ENCODE results near the gene CCDC57. TPM values are rescaled to one million over a fixed set of nuclear protein-coding genes. Genes with fewer than 3 reads are reported as not detected.

CCDC57 gene
- polyA plus RNA-seq, 3 donors: 17.1 to 43.8 (median 20.1) TPM

- H3K4me3 Mint-ChIP-seq: no peak overlapping the region
- Histone ChIP-seq H3K36me3 (replicated peaks in 1 of 2; ENCODE audit: control insufficient read depth in 1 of 2, insufficient read depth in 2 of 2, low read length in 2 of 2) (peaks cover 0 to 2% of the 10 kb centered on the region in 2 donors), H3K27ac (ENCODE audit: low read depth in 1 of 2, low read length in 2 of 2) (no peak overlapping the region), H3K27me3 (ENCODE audit: control insufficient read depth in 2 of 2, insufficient read depth in 2 of 2, low read length in 2 of 2) (no peaks in the 10 kb centered on the region), H4K20me1 (ENCODE audit: insufficient read depth, low read length) (no peaks in the 10 kb centered on the region), H2AFZ (ENCODE audit: insufficient read depth, low read depth, low read length, poor library complexity, severe bottlenecking) (no peak overlapping the region), H3K9ac (ENCODE audit: insufficient read depth, low read length, poor library complexity, severe bottlenecking) (no peak overlapping the region), H3K79me2 (ENCODE audit: insufficient read depth, low read length) (no peaks in the 10 kb centered on the region), H3K4me1 (ENCODE audit: control insufficient read depth in 1 of 2, insufficient read depth in 2 of 2, low read length in 2 of 2) (peaks cover 15 to 17% of the 10 kb centered on the region in 2 donors), H3K9me3 (replicated peaks in 1 of 2; ENCODE audit: control insufficient read depth in 1 of 2, insufficient read depth in 1 of 2, low read length in 2 of 2) (no peaks in the 10 kb centered on the region), H3K4me3 (replicated peaks in 1 of 3; ENCODE audit: low read depth in 2 of 3, low read length in 3 of 3) (no peak overlapping the region), H3K4me2 (replicated peaks; ENCODE audit: extremely low read depth, low read length, poor library complexity, severe bottlenecking) (no peak overlapping the region)
- no peaks in the 10 kb centered on the region for H3K9me3 Mint-ChIP-seq
- TF ChIP-seq CTCF (IDR thresholded peaks at IDR 0.05): no peak
- DNase-seq: no peak
- H3K4me1 Mint-ChIP-seq: peaks cover 15% of the 10 kb centered on the region
- no CpG with 5 or more reads among the region's 6 CpGs for WGBS (ENCODE audit: insufficient coverage)
- peaks cover 18 to 35% of the 10 kb centered on the region in 2 donors for H3K36me3 Mint-ChIP-seq
- peaks cover 0 to 1% (median 0%) of the 10 kb centered on the region in 3 donors for H3K27me3 Mint-ChIP-seq (ENCODE audit: low read depth in 3 of 3)
- intact Hi-C loops (cut with micrococcal nuclease): no loop called here
- H3K27ac Mint-ChIP-seq: no peak overlapping the region
Measured at GRCh38 chr17:82168568-82168967, 44.1 kb downstream of the CCDC57 start.

- H3K27ac Mint-ChIP-seq: peak overlapping the region in 1 of 7 donors; percentile 30
- Histone ChIP-seq H4K20me1 (ENCODE audit: insufficient read depth, low read length) (no peaks in the 10 kb centered on the region), H2AFZ (ENCODE audit: insufficient read depth, low read depth, low read length, poor library complexity, severe bottlenecking) (no peak overlapping the region), H3K27ac (ENCODE audit: low read depth in 1 of 2, low read length in 2 of 2) (no peak overlapping the region), H3K27me3 (ENCODE audit: control insufficient read depth in 2 of 2, insufficient read depth in 2 of 2, low read length in 2 of 2) (no peaks in the 10 kb centered on the region), H3K36me3 (replicated peaks in 1 of 2; ENCODE audit: control insufficient read depth in 1 of 2, insufficient read depth in 2 of 2, low read length in 2 of 2) (peaks cover 0 to 5% of the 10 kb centered on the region in 2 donors), H3K79me2 (ENCODE audit: insufficient read depth, low read length) (no peaks in the 10 kb centered on the region), H3K4me2 (replicated peaks; ENCODE audit: extremely low read depth, low read length, poor library complexity, severe bottlenecking) (no peak overlapping the region), H3K9ac (ENCODE audit: insufficient read depth, low read length, poor library complexity, severe bottlenecking) (no peak overlapping the region), H3K4me1 (ENCODE audit: control insufficient read depth in 1 of 2, insufficient read depth in 2 of 2, low read length in 2 of 2) (peaks cover 15 to 17% of the 10 kb centered on the region in 2 donors), H3K9me3 (replicated peaks in 1 of 2; ENCODE audit: control insufficient read depth in 1 of 2, insufficient read depth in 1 of 2, low read length in 2 of 2) (no peaks in the 10 kb centered on the region), H3K4me3 (replicated peaks in 1 of 3; ENCODE audit: low read depth in 2 of 3, low read length in 3 of 3) (no peak overlapping the region)
- no peak overlapping the region for H3K4me3 Mint-ChIP-seq
- WGBS (ENCODE audit: insufficient coverage): no CpG with 5 or more reads among the region's 5 CpGs
- no peaks in the 10 kb centered on the region for H3K9me3 Mint-ChIP-seq
- no peak for TF ChIP-seq CTCF (IDR thresholded peaks at IDR 0.05)
- H3K27me3 Mint-ChIP-seq (ENCODE audit: low read depth in 3 of 3): no peaks in the 10 kb centered on the region
- intact Hi-C loops (cut with micrococcal nuclease): no loop called here
- peaks cover 15% of the 10 kb centered on the region for H3K4me1 Mint-ChIP-seq
- peaks cover 21 to 39% of the 10 kb centered on the region in 2 donors for H3K36me3 Mint-ChIP-seq
- no peak for DNase-seq
Measured at GRCh38 chr17:82167028-82167427, 45.6 kb downstream of the CCDC57 start.

All from CD14-positive monocyte (primary cell).